GM12878 (cell line): ENCODE data around the gene KRR1. TPM values are rescaled to one million over a fixed set of nuclear protein-coding genes. Genes with fewer than 3 reads are reported as not detected.

Experiments
- ATAC-seq: fragments of 200-7000 bp; cut with Tn5 transposase; 3 replicates; pipeline ENCODE4 v1.9.1; 2020; ENCODE audit warnings: mild to moderate bottlenecking, moderate library complexity
- BruUV-seq: library from RNA; stranded (reverse); fragments of 400-500 nt; replicated peaks from 2 replicates; lab custom pipeline; 2021; lab: Mats Ljungman, UMichigan
- CTCF ChIA-PET: fragments of 300-600 bp; sonication (Branson Sonifier 250); formaldehyde crosslinking; extraction: SDS; loops from one replicate; lab custom pipeline; 2021; ENCODE audit warnings: inconsistent platforms; lab: Yijun Ruan, JAX
- POLR2A ChIA-PET: fragments of 350-600 bp; formaldehyde crosslinking; extraction: SDS; loops from one replicate; lab custom pipeline; 2021; ENCODE audit warnings: inconsistent platforms; lab: Charles Lee
- RAD21 ChIA-PET: fragments of 300-600 bp; sonication (Branson Sonifier 250); formaldehyde crosslinking; loops from one replicate; lab custom pipeline; 2023; ENCODE audit warnings: antibody characterized with exemption; ENCODE audit not compliant: unreplicated experiment; lab: Charles Lee
- SMC1A ChIA-PET: fragments of 300-600 bp; sonication (Branson Sonifier 250); formaldehyde crosslinking; loops from one replicate; lab custom pipeline; 2023; ENCODE audit not compliant: unreplicated experiment, uncharacterized antibody; lab: Charles Lee
- DNase-seq: peaks from one replicate; pipeline ENCODE4 v3.0.0-alpha.2; 2011; ENCODE audit warnings: low read depth, low spot score
- FAIRE-seq: peaks from 3 replicates; lab custom pipeline; 2011; peaks lifted over from hg19 to GRCh38; lab: Jason Lieb, UNC
- H2AFZ ChIP-seq: 2 replicates; pipeline ENCODE4 v1.6.0; 2011; ENCODE audit warnings: low read depth, low read length, control low read depth; ENCODE audit not compliant: control insufficient read depth
- H3K27ac ChIP-seq: 2 replicates; pipeline ENCODE4 v1.5.1; 2011; ENCODE audit warnings: control low read depth; ENCODE audit not compliant: control insufficient read depth, insufficient read depth
- H3K27me3 ChIP-seq, 2 experiments: replicated peaks in 1 of 2; 2 replicates each; pipeline versions ENCODE4 v1.6.0 to v1.6.1; 2011; ENCODE audit warnings: low read length in 1 of 2; ENCODE audit not compliant: control insufficient read depth in 2 of 2, insufficient read depth in 2 of 2
- H3K36me3 ChIP-seq, 2 experiments: 2 replicates each; pipeline ENCODE4 v1.5.1; 2011; ENCODE audit warnings: low read length in 1 of 2; ENCODE audit not compliant: control insufficient read depth in 2 of 2, insufficient read depth in 2 of 2
- H3K4me1 ChIP-seq: 2 replicates; pipeline ENCODE4 v1.6.1; 2011; ENCODE audit warnings: mild to moderate bottlenecking, low read length, moderate library complexity, mixed read lengths; ENCODE audit not compliant: control insufficient read depth, insufficient read depth
- H3K4me2 ChIP-seq: 2 replicates; pipeline ENCODE4 v1.6.0; 2011; ENCODE audit warnings: control low read depth; ENCODE audit not compliant: control insufficient read depth, insufficient read depth
- H3K4me3 ChIP-seq: fragments of 200-600 bp; sonication (generic); 2 replicates; pipeline ENCODE4 v1.5.1; 2016
- H3K79me2 ChIP-seq: 2 replicates; pipeline ENCODE4 v1.6.0; 2011; ENCODE audit warnings: low read length; ENCODE audit not compliant: control insufficient read depth, insufficient read depth
- H3K9ac ChIP-seq: 2 replicates; pipeline ENCODE4 v1.8.0; 2011; ENCODE audit warnings: low read length, control low read depth, mixed read lengths; ENCODE audit not compliant: control insufficient read depth, insufficient read depth
- H3K9me3 ChIP-seq: replicated peaks from 3 replicates; pipeline ENCODE4 v1.5.1; 2011; ENCODE audit warnings: mild to moderate bottlenecking, low read length; ENCODE audit not compliant: control insufficient read depth, insufficient read depth
- H4K20me1 ChIP-seq: 2 replicates; pipeline ENCODE4 v1.6.0; 2011; ENCODE audit not compliant: control insufficient read depth, insufficient read depth
- ATF7 ChIP-seq: fragments of 450-650 bp; IDR thresholded peaks from 2 replicates; pipeline ENCODE4 v1.6.1; 2016; ENCODE audit warnings: low read depth, mild to moderate bottlenecking
- BHLHE40 ChIP-seq, 2 experiments: fragments of 450-650 bp in 1 of 2; IDR thresholded peaks; 2 replicates each; pipeline ENCODE4 v1.6.1; 2011 to 2017; ENCODE audit warnings: low read depth in 2 of 2, borderline replicate concordance in 1 of 2, improper control_type of control experiment in 1 of 2, low read length in 1 of 2, mild to moderate bottlenecking in 1 of 2
- BRCA1 ChIP-seq: IDR thresholded peaks from 2 replicates; pipeline ENCODE4 v1.6.1; 2011; ENCODE audit warnings: low read depth, low read length, improper control_type of control experiment
- DPF2 ChIP-seq: fragments of 450-650 bp; IDR thresholded peaks from 2 replicates; pipeline ENCODE4 v1.6.1; 2017; ENCODE audit warnings: mild to moderate bottlenecking
- EGR1 ChIP-seq, 2 experiments: IDR thresholded peaks; 1 replicate in 1 of 2; 2 replicates in 1 of 2; pipeline ENCODE4 v1.6.1; 2011 to 2012; ENCODE audit warnings: low read depth in 2 of 2, low read length in 2 of 2, borderline replicate concordance in 1 of 2, mild to moderate bottlenecking in 1 of 2, moderate library complexity in 1 of 2
- ETV6 ChIP-seq, 2 experiments: fragments of 450-650 bp in 1 of 2; IDR thresholded peaks in 1 of 2; conservative IDR thresholded peaks in 1 of 2; 2 replicates each; pipeline ENCODE4 v1.6.1; 2014; ENCODE audit warnings: antibody characterized with exemption in 1 of 2, borderline replicate concordance in 1 of 2, low read depth in 1 of 2, mild to moderate bottlenecking in 1 of 2, moderate library complexity in 1 of 2
- FOXM1 ChIP-seq: IDR thresholded peaks from 2 replicates; pipeline ENCODE4 v1.6.1; 2012; ENCODE audit warnings: low read depth, mild to moderate bottlenecking, inconsistent platforms, low read length, moderate library complexity
- GATAD2B ChIP-seq: fragments of 450-650 bp; conservative IDR thresholded peaks from 2 replicates; pipeline ENCODE4 v1.6.1; 2017; ENCODE audit warnings: low read depth, mild to moderate bottlenecking, moderate library complexity
- IRF4 ChIP-seq: IDR thresholded peaks from 2 replicates; pipeline ENCODE4 v1.6.1; 2011; ENCODE audit warnings: low read depth, low read length
- NFIC ChIP-seq: IDR thresholded peaks from 2 replicates; pipeline ENCODE4 v1.6.1; 2012; ENCODE audit warnings: low read depth, mild to moderate bottlenecking, inconsistent platforms, low read length, moderate library complexity
- NR2F1 ChIP-seq: fragments of 450-650 bp; conservative IDR thresholded peaks from 2 replicates; pipeline ENCODE4 v1.6.1; 2017; ENCODE audit warnings: mild to moderate bottlenecking
- SMC3 ChIP-seq: IDR thresholded peaks from 2 replicates; pipeline ENCODE4 v1.6.1; 2011; ENCODE audit warnings: low read length, improper control_type of control experiment, borderline replicate concordance
- TCF12 ChIP-seq: IDR thresholded peaks from 2 replicates; pipeline ENCODE4 v1.6.1; 2011; ENCODE audit warnings: low read depth, mild to moderate bottlenecking, low read length
- ZZZ3 ChIP-seq: IDR thresholded peaks from 2 replicates; pipeline ENCODE4 v1.6.1; 2011; ENCODE audit warnings: low read depth; ENCODE audit not compliant: control insufficient read depth, insufficient read length
- WGBS: methylation state at CpG from one replicate; pipeline ENCODE4 v1.1.6; 2016; ENCODE audit warnings: low lambda C conversion rate; ENCODE audit not compliant: insufficient replicate concordance, insufficient coverage; ENCODE audit errors: missing lambda C conversion rate; 5-methylcytosine and 5-hydroxymethylcytosine counted together
- in situ Hi-C: fragments of 300-500 bp; cut with MboI; formaldehyde crosslinking; loops from 9 replicates; pipeline ENCODE4 v1.14.3; 2018; ENCODE audit warnings: mixed read lengths
- intact Hi-C: fragments of 100-400 bp; cut with micrococcal nuclease; formaldehyde crosslinking; loops from one replicate; pipeline ENCODE4 v1.14.2; 2022; ENCODE audit not compliant: unreplicated experiment
- polyA plus RNA-seq, 11 experiments: library from polyadenylated mRNA; depleted of rRNA in 4 of 11; unstranded in 6 of 11; stranded (reverse) in 5 of 11; fragments of >200 nt; fragmentation: Nextera tagmentation in 4 of 11; fragmentation: Illumina TruSeq in 1 of 11; extraction: Ambion mirVana in 4 of 11; extraction: Trizol in 1 of 11; gene quantifications; 1 replicate in 1 of 11; 2 replicates in 10 of 11; pipeline versions ENCODE4 v1.2.1 to v1.2.3, GENCODE V29; 2011 to 2016; ENCODE audit warnings: inconsistent platforms in 2 of 11, missing spikeins in 2 of 11, low read depth in 1 of 11
- total RNA-seq, 4 experiments: library from RNA; depleted of rRNA in 3 of 4; stranded (reverse); fragments of >200 nt in 3 of 4; fragmentation: Illumina TruSeq in 1 of 4; extraction: Trizol in 1 of 4; gene quantifications; 2 replicates each; pipeline versions ENCODE4 v1.2.1 to v1.2.3, GENCODE V29; 2013 to 2021
- TF ChIP-seq, protein P1 (sequence below): fragments of 450-650 bp; IDR thresholded peaks from 2 replicates; pipeline ENCODE4 v1.6.1; 2017; ENCODE audit warnings: mild to moderate bottlenecking, moderate library complexity
- TF ChIP-seq, protein P2 (sequence below): IDR thresholded peaks from 2 replicates; pipeline ENCODE4 v1.6.1; 2012; ENCODE audit warnings: low read depth, low read length, improper control_type of control experiment

Gene KRR1
- total and polyA plus RNA-seq, 10 of the 15 experiments (the other 5 are each of a cell fraction or from before 2014, with no cell fraction given): 29.6 to 103 (median 75.3) TPM

DNA sequence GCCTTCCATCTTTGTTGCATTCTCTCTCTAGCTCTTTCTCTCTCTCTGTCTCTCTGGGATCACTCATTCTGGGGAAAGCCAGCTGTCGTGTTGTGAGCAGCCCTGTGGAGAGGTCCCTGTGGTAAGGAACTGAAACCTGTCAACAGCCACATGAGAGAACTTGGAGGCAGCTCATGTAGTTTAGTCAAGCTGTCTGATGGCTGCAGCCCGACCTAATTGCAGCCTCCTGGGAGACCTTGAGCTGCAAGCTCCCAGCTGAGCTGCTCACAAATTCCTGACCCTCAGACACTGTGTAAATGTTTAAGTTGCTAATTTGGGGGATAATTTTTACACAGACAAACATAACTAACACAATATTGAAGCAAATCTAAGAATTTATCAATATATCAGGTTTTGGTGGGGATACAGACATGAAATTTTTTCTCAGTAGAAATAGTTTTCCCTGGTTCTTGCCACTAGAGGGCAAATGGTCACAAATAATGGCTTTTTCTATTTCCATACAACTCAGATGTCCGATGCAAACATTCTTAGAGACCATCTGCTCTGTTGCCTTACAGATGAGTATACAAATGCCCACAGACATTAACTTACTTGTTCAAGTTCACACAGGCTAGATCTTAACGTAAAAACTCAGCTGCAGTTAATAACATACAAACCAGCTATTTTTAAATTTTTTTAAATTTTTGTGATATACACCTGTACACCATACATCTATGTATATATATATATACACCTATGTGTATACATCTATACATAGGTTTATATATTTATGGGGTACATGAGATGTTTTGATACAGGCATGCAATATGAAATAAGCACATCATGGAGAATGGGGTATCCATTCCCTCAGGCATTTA is 15.5 kb upstream of the KRR1 start:
- Histone ChIP-seq H3K4me3 (no peak overlapping the region), H3K27me3 (no peaks in the 10 kb centered on the region), H3K36me3 (no peaks in the 10 kb centered on the region), H3K9ac (no peak overlapping the region), H3K79me2 (no peaks in the 10 kb centered on the region), H3K9me3 (no peaks in the 10 kb centered on the region), H3K27ac (no peak overlapping the region), H2AFZ (peak overlapping the region; percentile 1; the same call in 1 of the 2 replicates), H3K4me2 (0 out of 2 replicates have a peak overlapping the region, but pooled peaks have one; percentile 28), H4K20me1 (no peaks in the 10 kb centered on the region), H3K4me1 (no peaks in the 10 kb centered on the region; the same call in 1 of the 2 replicates)
- 0% methylated on average over 4 of the region's 4 CpGs for WGBS
- in situ Hi-C loops: loop anchor here (5.0 kb wide), 1 partner anchor 510 kb away; no protein-coding TSS in a partner anchor
- ATAC-seq: peak; percentile 98
- intact Hi-C loops: loop anchor here (1.0 to 10.0 kb wide), 9 partner anchors 115 to 1058 kb away; partner anchors contain the start of gene PHLDA1
- peak; percentile 64 for FAIRE-seq
- BruUV-seq: no TSS peak
- ChIA-PET CTCF (interaction anchor here (0.6 to 7.7 kb wide), 63 partner anchors 9 to 1062 kb away, joined by 3 to 144 read pairs (median 4); partner anchors contain the start of genes BBS10, GLIPR1, GLIPR1L1 and GLIPR1L2), RAD21 (interaction anchor here (0.6 to 5.4 kb wide), 47 partner anchors 9 to 1061 kb away, joined by 3 to 144 read pairs (median 5); partner anchors contain the start of genes BBS10, GLIPR1, GLIPR1L1 and KRR1), SMC1A (interaction anchor here (0.6 to 9.5 kb wide), 55 partner anchors 9 to 1060 kb away, joined by 3 to 268 read pairs (median 4); partner anchors contain the start of genes GLIPR1, GLIPR1L2, KRR1 and PHLDA1), POLR2A (interaction anchor here (0.6 to 3.3 kb wide), 6 partner anchors 115 to 1054 kb away, joined by 3 to 23 read pairs (median 6); partner anchors contain the start of genes GLIPR1L2 and PHLDA1)
- peak; percentile 54 for DNase-seq
- TF ChIP-seq NFIC (peak; percentile 76; the same call in 1 of the 2 replicates), ZZZ3 (no peak), IRF4 (peak; percentile 73; the same call in 1 of the 2 replicates), TCF12 (peak; percentile 88), GATAD2B (peak; percentile 74; the same call in 1 of the 2 replicates), BHLHE40 (IDR thresholded peaks at IDR 0.05; ENCODE audit: borderline replicate concordance in 1 of 2, low read depth in 2 of 2, low read length in 1 of 2) (peak in 1 of 2 experiments; percentile 41; a peak in 2 of 4 replicates), ATF7 (peak; percentile 32; the same call in 1 of the 2 replicates), BRCA1 (no peak), DPF2 (peak; percentile 83), SMC3 (peak; percentile 77), FOXM1 (peak; percentile 72; the same call in 1 of the 2 replicates), ETV6 (conservative IDR thresholded peaks at IDR 0.05 in 1 of 2, IDR thresholded peaks at IDR 0.05 in 1 of 2; ENCODE audit: borderline replicate concordance in 1 of 2, low read depth in 1 of 2) (peak in 1 of 2 experiments; percentile 75; a peak in 1 of 4 replicates), NR2F1 (peak; percentile 49; the same call in 1 of the 2 replicates), EGR1 (IDR thresholded peaks at IDR 0.05; ENCODE audit: borderline replicate concordance in 1 of 2, low read depth in 2 of 2, low read length in 2 of 2) (no peak)
- TF ChIP-seq, protein P1, sequence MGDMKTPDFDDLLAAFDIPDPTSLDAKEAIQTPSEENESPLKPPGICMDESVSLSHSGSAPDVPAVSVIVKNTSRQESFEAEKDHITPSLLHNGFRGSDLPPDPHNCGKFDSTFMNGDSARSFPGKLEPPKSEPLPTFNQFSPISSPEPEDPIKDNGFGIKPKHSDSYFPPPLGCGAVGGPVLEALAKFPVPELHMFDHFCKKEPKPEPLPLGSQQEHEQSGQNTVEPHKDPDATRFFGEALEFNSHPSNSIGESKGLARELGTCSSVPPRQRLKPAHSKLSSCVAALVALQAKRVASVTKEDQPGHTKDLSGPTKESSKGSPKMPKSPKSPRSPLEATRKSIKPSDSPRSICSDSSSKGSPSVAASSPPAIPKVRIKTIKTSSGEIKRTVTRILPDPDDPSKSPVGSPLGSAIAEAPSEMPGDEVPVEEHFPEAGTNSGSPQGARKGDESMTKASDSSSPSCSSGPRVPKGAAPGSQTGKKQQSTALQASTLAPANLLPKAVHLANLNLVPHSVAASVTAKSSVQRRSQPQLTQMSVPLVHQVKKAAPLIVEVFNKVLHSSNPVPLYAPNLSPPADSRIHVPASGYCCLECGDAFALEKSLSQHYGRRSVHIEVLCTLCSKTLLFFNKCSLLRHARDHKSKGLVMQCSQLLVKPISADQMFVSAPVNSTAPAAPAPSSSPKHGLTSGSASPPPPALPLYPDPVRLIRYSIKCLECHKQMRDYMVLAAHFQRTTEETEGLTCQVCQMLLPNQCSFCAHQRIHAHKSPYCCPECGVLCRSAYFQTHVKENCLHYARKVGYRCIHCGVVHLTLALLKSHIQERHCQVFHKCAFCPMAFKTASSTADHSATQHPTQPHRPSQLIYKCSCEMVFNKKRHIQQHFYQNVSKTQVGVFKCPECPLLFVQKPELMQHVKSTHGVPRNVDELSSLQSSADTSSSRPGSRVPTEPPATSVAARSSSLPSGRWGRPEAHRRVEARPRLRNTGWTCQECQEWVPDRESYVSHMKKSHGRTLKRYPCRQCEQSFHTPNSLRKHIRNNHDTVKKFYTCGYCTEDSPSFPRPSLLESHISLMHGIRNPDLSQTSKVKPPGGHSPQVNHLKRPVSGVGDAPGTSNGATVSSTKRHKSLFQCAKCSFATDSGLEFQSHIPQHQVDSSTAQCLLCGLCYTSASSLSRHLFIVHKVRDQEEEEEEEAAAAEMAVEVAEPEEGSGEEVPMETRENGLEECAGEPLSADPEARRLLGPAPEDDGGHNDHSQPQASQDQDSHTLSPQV: 0 out of 2 replicates have a peak, but pooled peaks have one; percentile 57
- TF ChIP-seq, protein P2, sequence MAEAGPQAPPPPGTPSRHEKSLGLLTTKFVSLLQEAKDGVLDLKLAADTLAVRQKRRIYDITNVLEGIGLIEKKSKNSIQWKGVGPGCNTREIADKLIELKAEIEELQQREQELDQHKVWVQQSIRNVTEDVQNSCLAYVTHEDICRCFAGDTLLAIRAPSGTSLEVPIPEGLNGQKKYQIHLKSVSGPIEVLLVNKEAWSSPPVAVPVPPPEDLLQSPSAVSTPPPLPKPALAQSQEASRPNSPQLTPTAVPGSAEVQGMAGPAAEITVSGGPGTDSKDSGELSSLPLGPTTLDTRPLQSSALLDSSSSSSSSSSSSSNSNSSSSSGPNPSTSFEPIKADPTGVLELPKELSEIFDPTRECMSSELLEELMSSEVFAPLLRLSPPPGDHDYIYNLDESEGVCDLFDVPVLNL: no peak
